GM18519 (cell line): ENCODE results near the gene SLC9A3.

ENCODE experiments used
- ATAC-seq: cut with Tn5 transposase; IDR thresholded peaks from one replicate; pipeline ENCODE4 v1.9.1; 2021; ENCODE audit warnings: mild to moderate bottlenecking, moderate library complexity; ENCODE audit not compliant: unreplicated experiment, low FRiP score

Gene SLC9A3

DNA sequence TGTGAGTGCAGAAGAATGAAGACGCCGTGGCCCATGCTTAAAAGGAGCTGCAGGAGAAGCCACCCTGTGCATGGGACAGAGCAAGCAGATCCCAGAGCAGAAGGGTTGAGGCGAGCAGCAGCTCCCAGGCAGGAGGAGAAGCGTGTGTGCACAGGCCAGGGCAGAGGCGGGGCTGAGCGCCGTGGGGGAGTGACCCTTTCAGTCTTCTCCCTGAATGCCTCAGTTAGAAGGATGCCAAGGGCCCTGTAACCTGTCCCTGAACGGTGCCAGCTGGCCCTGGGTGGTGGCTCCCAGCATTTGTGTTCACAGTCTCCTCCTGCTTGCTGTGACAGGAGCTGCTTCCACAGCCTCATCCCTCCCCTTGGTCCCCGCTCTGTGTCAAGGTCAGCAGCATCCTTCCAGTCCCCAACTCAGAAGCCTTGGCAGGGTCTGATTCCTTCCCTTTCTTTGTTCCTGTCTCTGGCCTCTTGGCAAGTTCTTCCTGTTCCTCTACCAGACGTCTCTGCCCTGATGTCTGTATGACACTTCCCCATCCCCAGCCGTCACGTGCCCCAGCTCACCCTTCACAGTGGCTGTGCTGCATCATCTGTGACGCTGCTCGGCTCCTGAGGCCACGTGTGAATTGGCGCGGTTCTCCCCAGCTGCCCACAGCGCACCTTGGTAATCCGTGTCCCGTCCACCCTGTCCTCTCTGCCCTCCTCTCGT is 76.0 kb downstream of the SLC9A3 start:
- ATAC-seq, result no peak

DNA sequence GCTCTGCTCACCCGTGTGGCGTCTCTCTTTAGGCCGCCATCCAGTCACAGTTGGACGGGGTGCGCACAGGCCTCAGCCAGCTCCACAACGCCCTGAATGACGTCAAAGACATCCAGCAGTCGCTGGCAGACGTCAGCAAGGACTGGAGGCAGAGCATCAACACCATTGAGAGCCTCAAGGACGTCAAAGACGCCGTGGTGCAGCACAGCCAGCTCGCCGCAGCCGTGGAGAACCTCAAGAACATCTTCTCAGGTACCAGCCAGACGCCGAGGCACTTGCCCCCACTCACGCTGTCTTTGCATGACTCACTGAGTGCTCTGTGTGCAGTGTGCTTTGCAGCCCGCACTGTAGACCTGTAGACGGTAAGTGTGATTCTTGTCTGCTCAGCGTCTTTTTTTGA is 76.7 kb downstream of the SLC9A3 start:
- no peak for ATAC-seq

- ATAC-seq, result no peak
Observed at GRCh38 chr5:446883-447263, 77.4 kb downstream of the SLC9A3 start.

DNA sequence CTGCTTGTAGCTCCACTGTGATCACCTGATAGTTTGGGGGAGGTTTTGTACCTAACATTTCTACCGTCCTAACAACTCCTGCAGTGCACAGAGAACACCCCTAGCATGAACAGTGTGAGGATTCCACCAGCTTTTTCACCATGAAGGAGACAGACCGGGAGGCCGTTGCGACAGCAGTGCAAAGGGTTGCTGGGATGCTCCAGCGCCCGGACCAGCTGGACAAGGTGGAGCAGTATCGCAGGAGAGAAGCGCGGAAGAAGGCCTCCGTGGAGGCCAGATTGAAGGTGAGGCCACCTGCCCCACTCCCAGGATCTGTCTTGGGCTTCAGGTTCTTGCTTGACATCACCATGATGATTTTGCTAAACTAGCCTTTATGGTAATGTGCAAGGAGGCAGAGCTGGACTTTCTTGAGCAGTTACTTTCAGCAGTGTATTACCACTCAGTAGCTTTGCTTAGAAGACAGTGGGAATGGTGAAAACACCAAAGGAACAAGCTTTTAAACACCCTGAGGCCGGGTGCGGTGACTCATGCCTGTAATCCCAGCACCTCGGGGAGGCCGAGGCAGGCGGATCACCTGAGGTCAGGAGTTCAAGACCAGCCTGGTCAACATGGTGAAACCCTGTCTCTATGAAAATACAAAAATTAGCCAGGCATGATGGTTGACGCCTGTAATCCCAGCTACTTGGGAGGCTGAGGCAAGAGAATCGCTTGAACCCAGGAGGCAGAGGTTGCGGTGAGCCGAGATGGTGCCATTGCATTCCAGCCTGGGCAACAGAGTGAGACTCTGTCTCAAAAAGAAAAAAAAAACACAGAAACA is 78.0 kb downstream of the SLC9A3 start:
- ATAC-seq, result no peak

DNA sequence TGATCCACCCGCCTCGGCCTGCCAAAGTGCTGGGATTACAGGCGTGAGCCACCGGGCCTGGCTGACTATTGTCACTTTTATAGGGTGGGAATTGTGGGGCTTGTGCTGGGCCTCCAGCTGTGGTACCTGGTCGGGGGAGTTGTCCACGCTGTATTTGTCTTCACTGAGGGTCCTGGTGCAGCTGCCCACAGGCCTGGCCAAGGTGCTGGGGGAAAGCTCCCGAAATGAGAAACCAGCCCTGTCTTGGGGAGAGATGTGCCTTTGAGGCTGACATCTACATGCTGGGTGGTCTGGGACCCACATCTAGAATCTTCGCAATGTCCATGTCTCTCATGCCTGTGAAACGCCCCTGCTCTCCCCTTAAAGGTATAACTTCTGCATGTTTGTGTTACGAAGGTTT is 78.7 kb downstream of the SLC9A3 start:
- no peak for ATAC-seq

DNA sequence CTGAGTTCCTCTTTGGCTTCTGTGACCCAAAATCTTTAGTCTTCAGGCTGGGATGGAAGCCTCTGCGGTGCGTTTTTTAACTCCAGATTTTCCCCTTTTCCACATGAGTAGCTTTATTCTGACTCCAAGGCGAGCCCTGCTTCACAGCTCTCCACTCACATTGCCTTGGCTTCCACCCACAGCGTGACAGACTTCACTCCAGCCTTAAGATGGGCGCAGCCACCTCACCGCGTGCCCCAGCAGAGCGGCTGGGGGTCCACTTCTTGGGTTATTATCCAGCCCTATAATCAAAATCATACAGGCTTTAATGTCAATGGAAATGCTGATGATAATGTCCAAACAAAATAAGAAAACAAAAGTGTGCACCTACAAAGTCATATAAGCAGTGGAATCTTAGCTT is 80.0 kb downstream of the SLC9A3 start:
- ATAC-seq, result no peak

DNA sequence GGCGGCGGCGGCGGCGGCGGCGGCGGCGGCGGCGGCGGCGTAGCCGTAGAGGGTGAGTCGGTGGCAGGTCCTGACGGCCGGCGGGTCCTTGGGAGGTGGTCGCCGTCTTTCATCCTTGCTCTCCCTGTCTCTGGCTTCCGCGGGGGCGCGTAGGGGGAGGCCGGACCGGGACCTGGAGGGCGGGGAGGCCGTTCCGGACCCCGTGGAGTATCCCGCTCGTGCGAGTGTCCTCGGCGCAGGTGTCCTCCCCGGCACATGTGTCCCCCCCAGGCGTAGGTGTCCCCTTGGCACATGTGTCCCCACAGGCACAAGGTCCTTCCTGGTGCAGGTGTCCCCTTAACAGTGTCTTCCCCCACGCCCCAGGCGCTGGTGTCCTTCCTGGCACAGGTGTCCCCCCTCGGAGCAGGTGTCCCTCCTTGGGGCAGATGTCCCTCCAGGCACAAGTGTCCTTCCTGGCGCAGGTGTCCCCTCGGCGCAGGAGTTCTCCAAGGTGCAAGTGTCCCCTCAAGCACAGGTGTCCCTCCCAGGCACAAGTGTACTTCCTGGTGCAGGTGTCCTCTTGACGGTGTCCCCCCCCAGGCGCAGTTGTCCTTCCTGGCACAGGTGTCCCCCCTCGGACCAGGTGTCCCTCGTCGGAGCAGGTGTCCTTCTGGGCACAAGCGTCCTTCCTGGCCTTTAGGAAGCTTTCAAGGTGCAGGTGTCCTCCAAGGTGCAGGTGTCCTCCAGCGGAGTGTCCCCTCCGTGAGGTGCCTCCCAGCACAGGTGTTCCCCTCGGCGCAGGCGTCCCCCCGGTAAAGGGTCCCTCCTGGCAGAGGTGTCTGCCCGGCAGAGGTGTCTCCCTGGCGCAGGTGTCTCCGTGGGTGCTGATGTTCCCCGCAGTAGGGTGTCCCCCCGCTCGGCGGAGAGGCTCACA is 80.8 kb downstream of the SLC9A3 start:
- no peak for ATAC-seq

GRCh38 chr5:442335-443238 is 81.7 kb downstream of the SLC9A3 start, which contains the start of gene EXOC3:
EXOC3 (plus strand) TSS chr5:443176; CDS start chr5:446206, 3,030 bp downstream.
- peak; percentile 59 for ATAC-seq

DNA sequence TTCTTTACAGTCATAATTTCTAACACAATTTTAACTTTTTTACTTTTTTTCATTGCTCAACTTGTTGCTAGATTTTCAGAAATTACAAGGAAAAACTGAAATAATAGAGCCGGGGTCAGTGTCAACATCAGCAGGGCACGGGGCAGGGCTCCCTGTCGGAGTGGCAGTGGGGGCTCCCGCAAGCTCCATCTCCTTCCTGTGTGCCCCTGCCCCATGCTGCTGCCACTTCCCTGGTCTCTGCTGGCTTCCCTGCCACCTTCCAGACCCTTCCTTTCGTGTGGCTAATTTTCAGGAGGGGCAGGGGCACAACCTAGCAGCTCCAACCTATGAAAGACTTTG is 82.3 kb downstream of the SLC9A3 start:
- ATAC-seq, result no peak

- no peak for ATAC-seq
Observed at GRCh38 chr5:440401-441201, 83.6 kb downstream of the SLC9A3 start.

GRCh38 chr5:439636-440035 is 84.6 kb downstream of the SLC9A3 start:
- ATAC-seq, result no peak

- ATAC-seq, result no peak
Observed at GRCh38 chr5:439181-439580, 85.1 kb downstream of the SLC9A3 start.

DNA sequence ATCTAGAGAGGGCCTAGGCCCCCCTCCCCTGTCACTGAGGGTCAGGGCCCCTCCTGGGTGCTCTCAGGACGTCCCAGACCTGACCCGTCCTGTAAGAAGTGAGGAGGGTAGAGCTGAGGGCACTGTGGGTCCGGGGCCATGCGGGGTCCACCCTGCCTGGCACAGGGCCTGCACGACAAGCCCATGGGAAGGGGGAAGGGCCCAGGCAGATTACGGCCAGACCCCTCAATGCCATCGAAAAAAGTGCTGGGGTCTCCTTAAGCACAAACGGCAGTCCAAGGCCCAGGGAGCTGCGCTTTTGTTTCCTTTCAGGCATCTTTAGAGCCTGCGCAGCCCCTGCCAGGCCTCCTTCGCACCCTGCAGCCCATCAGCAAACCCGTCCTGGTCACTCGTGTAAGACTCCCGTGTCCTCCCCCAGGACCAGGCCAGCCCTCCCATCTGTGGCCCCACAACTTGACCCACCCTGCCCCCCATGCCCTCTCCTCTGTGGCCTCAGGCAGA is 85.7 kb downstream of the SLC9A3 start:
- no peak for ATAC-seq

- no peak for ATAC-seq
Observed at GRCh38 chr5:437281-437771, 86.9 kb downstream of the SLC9A3 start.

GRCh38 chr5:436641-436975 is 87.6 kb downstream of the SLC9A3 start:
- ATAC-seq, result no peak

DNA sequence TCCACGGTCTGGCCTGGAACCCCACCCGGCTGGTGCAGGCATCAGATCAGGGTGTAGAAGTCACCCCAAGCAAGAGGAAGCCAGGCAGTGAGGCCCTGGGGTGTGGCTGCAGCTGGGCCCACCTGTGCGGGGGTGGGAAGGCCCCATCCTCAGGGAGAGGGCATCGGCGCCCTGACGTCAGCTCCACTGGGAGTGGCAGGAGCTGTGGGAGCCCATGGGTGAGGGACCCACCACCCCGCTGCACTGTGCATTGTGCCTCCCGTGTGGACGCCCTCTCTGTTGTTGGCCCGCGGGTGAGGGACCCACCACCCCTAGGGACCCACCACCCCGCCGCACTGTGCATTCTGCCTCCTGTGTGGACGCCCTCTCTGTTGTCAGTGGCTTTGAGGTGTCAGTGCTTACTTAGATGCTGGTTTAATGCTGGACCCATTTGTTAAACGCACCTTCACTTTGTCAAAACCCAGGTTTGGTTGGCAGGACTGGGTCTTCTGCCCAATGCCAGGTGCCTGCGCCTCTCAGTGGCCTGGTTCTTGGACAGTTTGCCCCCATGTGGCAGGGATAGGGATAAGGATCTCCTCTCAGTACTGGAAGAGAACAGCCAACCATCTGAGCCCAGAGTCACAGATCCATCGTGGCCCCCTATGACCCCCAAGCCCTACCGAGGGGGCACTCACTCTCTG is 88.1 kb downstream of the SLC9A3 start:
- ATAC-seq, result no peak

DNA sequence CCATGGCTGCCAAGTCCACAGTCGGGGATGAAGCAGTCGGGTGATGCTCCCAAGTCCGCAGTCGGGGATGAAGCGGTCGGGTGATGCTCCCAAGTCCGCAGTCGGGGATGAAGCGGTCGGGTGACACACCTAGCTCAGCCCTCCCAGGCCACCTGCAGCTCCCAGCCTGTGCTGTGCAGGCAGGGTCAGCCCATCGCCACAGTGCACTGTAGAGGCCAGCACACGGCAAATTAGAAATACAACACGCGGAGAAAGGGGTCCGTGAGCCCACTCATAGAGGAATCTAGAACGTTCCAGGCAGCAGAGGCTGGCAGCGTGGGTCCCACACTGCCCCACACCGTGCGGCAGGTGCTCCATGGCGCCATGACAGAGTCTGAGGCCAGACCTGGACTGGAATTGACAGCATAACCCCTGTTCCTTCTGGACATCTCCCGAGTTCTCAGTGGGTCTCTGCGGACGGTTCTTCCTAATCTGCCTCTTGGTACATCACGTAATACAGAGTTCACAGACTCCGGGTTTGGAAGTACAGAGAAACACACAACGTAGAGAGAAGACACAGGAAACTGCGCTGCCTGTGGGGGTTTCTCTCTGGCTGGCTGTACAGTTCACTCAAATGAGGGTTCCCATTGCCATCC is 89.0 kb downstream of the SLC9A3 start:
- no peak for ATAC-seq
